K562 (cell line): ENCODE data around the gene POR. TPM values are rescaled to one million over a fixed set of nuclear protein-coding genes. Genes with fewer than 3 reads are reported as not detected.

Experiments
- ATAC-seq: fragments of 200-7000 bp; cut with Tn5 transposase; 3 replicates; pipeline ENCODE4 v1.9.1; 2020; ENCODE audit warnings: moderate library complexity
- BruUV-seq: library from RNA; stranded (reverse); fragments of 400-500 nt; replicated peaks from 2 replicates; lab custom pipeline; 2021; lab: Mats Ljungman, UMichigan
- CTCF ChIA-PET: fragments of 300-600 bp; formaldehyde crosslinking; extraction: SDS; loops from one replicate; lab custom pipeline; 2021; ENCODE audit warnings: low intra/inter-chr PET ratio; lab: Yijun Ruan, JAX
- POLR2A ChIA-PET: fragments of 300-600, 350-650 bp; sonication (Branson Sonifier 250); formaldehyde crosslinking; extraction: SDS; loops from one replicate; lab custom pipeline; 2021; ENCODE audit warnings: antibody characterized with exemption, inconsistent platforms; lab: Yijun Ruan, JAX
- DNase-seq, 4 experiments: peaks; one replicate each; pipeline versions ENCODE4 v3.0.0 to v3.0.0-alpha.2; 2011 to 2018; ENCODE audit warnings: low spot score in 3 of 4, mixed read lengths in 3 of 4; ENCODE audit errors: extremely low read depth in 1 of 4
- FAIRE-seq: peaks from 2 replicates; lab custom pipeline; 2011; peaks lifted over from hg19 to GRCh38; lab: Jason Lieb, UNC
- H2AFZ ChIP-seq: 2 replicates; pipeline ENCODE4 v1.6.0; 2011; ENCODE audit warnings: low read depth, low read length, control low read depth, inconsistent platforms
- H3K27ac ChIP-seq: fragments of 200-600 bp; 3 replicates; pipeline ENCODE4 v1.8.0; 2011; ENCODE audit warnings: low read depth, mild to moderate bottlenecking, control low read depth, inconsistent platforms, low read length, moderate library complexity, mixed read lengths; ENCODE audit errors: extremely low read depth
- H3K27me3 ChIP-seq, 2 experiments: fragments of 300-600 bp in 1 of 2; 2 replicates in 1 of 2; 3 replicates in 1 of 2; pipeline versions ENCODE4 v1.6.0 to v1.8.0; 2011; ENCODE audit warnings: inconsistent platforms in 2 of 2, low read length in 2 of 2, mild to moderate bottlenecking in 1 of 2, mixed read lengths in 1 of 2, moderate library complexity in 1 of 2; ENCODE audit not compliant: control insufficient read depth in 2 of 2, insufficient read depth in 2 of 2
- H3K36me3 ChIP-seq: fragments of 300-600 bp; 3 replicates; pipeline ENCODE4 v1.8.0; 2011; ENCODE audit warnings: mild to moderate bottlenecking, low read length, inconsistent platforms; ENCODE audit not compliant: control insufficient read depth, insufficient read depth
- H3K4me1 ChIP-seq, 2 experiments: fragments of 200-600 bp in 1 of 2; replicated peaks in 1 of 2; 2 replicates in 1 of 2; 3 replicates in 1 of 2; pipeline versions ENCODE4 v1.5.1 to v1.8.0; 2011; ENCODE audit warnings: inconsistent platforms in 2 of 2, low read length in 2 of 2, mild to moderate bottlenecking in 1 of 2, mixed read lengths in 1 of 2, moderate library complexity in 1 of 2; ENCODE audit not compliant: control insufficient read depth in 2 of 2, insufficient read depth in 2 of 2
- H3K4me2 ChIP-seq: 2 replicates; pipeline ENCODE4 v1.6.1; 2011; ENCODE audit warnings: low read length, control low read depth, inconsistent platforms, mixed read lengths; ENCODE audit not compliant: insufficient read depth
- H3K4me3 ChIP-seq: fragments of 200-600 bp; sonication (generic), shearing (Covaris generic); 2 replicates; pipeline ENCODE4 v1.5.1; 2016; ENCODE audit warnings: control low read depth, inconsistent platforms
- H3K79me2 ChIP-seq: fragments of 200-600 bp; 3 replicates; pipeline ENCODE4 v1.8.0; 2011; ENCODE audit warnings: low read length, inconsistent platforms; ENCODE audit not compliant: control insufficient read depth, insufficient read depth
- H3K9ac ChIP-seq, 2 experiments: 2 replicates each; pipeline versions ENCODE4 v1.6.0 to v1.6.1; 2011; ENCODE audit warnings: low read depth in 2 of 2, low read length in 2 of 2, control low read depth in 1 of 2, inconsistent platforms in 1 of 2, mild to moderate bottlenecking in 1 of 2, mixed read lengths in 1 of 2; ENCODE audit not compliant: insufficient read depth in 1 of 2
- H3K9me1 ChIP-seq: one replicate; pipeline ENCODE4 v1.6.0; 2011; ENCODE audit warnings: inconsistent platforms, mild to moderate bottlenecking, low read length, moderate library complexity; ENCODE audit not compliant: control insufficient read depth, insufficient read depth
- H3K9me3 ChIP-seq: replicated peaks from 2 replicates; pipeline ENCODE4 v1.5.1; 2011; ENCODE audit warnings: low read depth, low read length, inconsistent platforms; ENCODE audit not compliant: control insufficient read depth, insufficient read depth
- H4K20me1 ChIP-seq: replicated peaks from 2 replicates; pipeline ENCODE4 v1.6.1; 2011; ENCODE audit warnings: low read length, inconsistent platforms, mixed read lengths; ENCODE audit not compliant: control insufficient read depth, insufficient read depth
- CCAR2 ChIP-seq: fragments of 200-400 bp; formaldehyde crosslinking; IDR thresholded peaks from 2 replicates; pipeline ENCODE4 v1.6.1; 2017; ENCODE audit warnings: mild to moderate bottlenecking, low read depth, low read length
- SAFB2 ChIP-seq: fragments of 200-400 bp; formaldehyde crosslinking; IDR thresholded peaks from 2 replicates; pipeline ENCODE4 v1.6.1; 2018; ENCODE audit warnings: borderline replicate concordance, low read length, low read depth, moderate library complexity; ENCODE audit not compliant: severe bottlenecking
- TAF9B ChIP-seq: fragments of 450-650 bp; IDR thresholded peaks from 2 replicates; pipeline ENCODE4 v1.6.1; 2018; ENCODE audit warnings: mild to moderate bottlenecking; ENCODE audit not compliant: partially characterized antibody
- TCFL5 ChIP-seq: fragments of 250-450 bp; sonication (Bioruptor Pico); conservative IDR thresholded peaks from 2 replicates; pipeline ENCODE4 v1.6.1; 2021; ENCODE audit warnings: mild to moderate bottlenecking, moderate library complexity, matching md5 sums
- USF2 ChIP-seq: sonication (generic); formaldehyde crosslinking; IDR thresholded peaks from 2 replicates; pipeline ENCODE4 v1.5.0; 2020; ENCODE audit warnings: missing genetic modification reagents
- VEZF1 ChIP-seq: fragments of 200-800 bp; sonication (Bioruptor generic); IDR thresholded peaks from 2 replicates; pipeline ENCODE4 v1.6.1; 2017; ENCODE audit warnings: missing genetic modification characterization, missing compliant biosample characterization
- ZBTB43 ChIP-seq: sonication (generic); formaldehyde crosslinking; IDR thresholded peaks from 2 replicates; pipeline ENCODE4 v1.8.0; 2023; ENCODE audit warnings: mild to moderate bottlenecking, missing genetic modification reagents
- ZC3H4 ChIP-seq: sonication (generic); formaldehyde crosslinking; IDR thresholded peaks from 2 replicates; pipeline ENCODE4 v1.9.0; 2021; ENCODE audit warnings: missing genetic modification reagents, borderline replicate concordance
- ZNF280B ChIP-seq: fragments of 250-450 bp; sonication (Bioruptor Pico); IDR thresholded peaks from 2 replicates; pipeline ENCODE4 v1.5.1; 2021; ENCODE audit warnings: mild to moderate bottlenecking
- ZNF324 ChIP-seq: fragments of 250-450 bp; sonication (Bioruptor Pico); IDR thresholded peaks from 2 replicates; pipeline ENCODE4 v1.4.0; 2020; ENCODE audit warnings: mild to moderate bottlenecking
- ZNF639 ChIP-seq, 2 experiments: fragments of 200-800 bp in 1 of 2; sonication (Bioruptor generic) in 1 of 2; sonication (generic) in 1 of 2; formaldehyde crosslinking in 1 of 2; IDR thresholded peaks in 1 of 2; conservative IDR thresholded peaks in 1 of 2; 2 replicates each; pipeline versions ENCODE4 v1.5.0 to v1.6.1; 2016 to 2020; ENCODE audit warnings: missing compliant biosample characterization in 1 of 2, missing genetic modification characterization in 1 of 2, missing genetic modification reagents in 1 of 2
- ZNF77 ChIP-seq: fragments of 250-450 bp; sonication (Bioruptor Pico); IDR thresholded peaks from 2 replicates; pipeline ENCODE4 v1.5.0; 2020
- WGBS: fragments of 100-300 bp; shearing (Covaris generic); methylation state at CpG from one replicate; pipeline ENCODE4 v1.1.6; 2016; ENCODE audit warnings: low coverage, mixed read lengths; ENCODE audit not compliant: insufficient coverage; ENCODE audit errors: missing lambda C conversion rate; 5-methylcytosine and 5-hydroxymethylcytosine counted together
- in situ Hi-C: fragments of 300-500 bp; cut with MboI; formaldehyde crosslinking; loops from 4 replicates; pipeline ENCODE4 v1.15.0; 2018; ENCODE audit warnings: inconsistent platforms, mixed read lengths
- intact Hi-C: fragments of 100-400 bp; cut with micrococcal nuclease; formaldehyde crosslinking; loops from 2 replicates; pipeline ENCODE4 v1.14.2; 2022
- polyA plus RNA-seq, 8 experiments: library from polyadenylated mRNA; depleted of rRNA in 4 of 8; stranded (reverse) in 5 of 8; unstranded in 3 of 8; fragments of >200 nt; fragmentation: Nextera tagmentation in 2 of 8; fragmentation: Illumina TruSeq in 1 of 8; extraction: Ambion mirVana in 2 of 8; extraction: Trizol in 1 of 8; gene quantifications; 2 replicates each; pipeline versions ENCODE4 v1.2.1 to v1.2.3, GENCODE V29; 2011 to 2014; ENCODE audit warnings: inconsistent platforms in 1 of 8, missing spikeins in 1 of 8
- total RNA-seq, 7 experiments: library from RNA; depleted of rRNA in 6 of 7; stranded (reverse); fragments of >200 nt in 6 of 7; fragmentation: Illumina TruSeq in 2 of 7; extraction: Trizol in 2 of 7; gene quantifications; 2 replicates each; pipeline versions ENCODE4 v1.2.1 to v1.2.3, GENCODE V29; 2011 to 2021; ENCODE audit warnings: low replicate concordance in 1 of 7

The POR gene
- total and polyA plus RNA-seq, 9 of the 15 experiments (the other 6 are each of a cell fraction or from before 2014, with no cell fraction given): 4.7 to 142 (median 40.8) TPM

- TF ChIP-seq ZNF639 (CRISPR knock-in tag; conservative IDR thresholded peaks at IDR 0.05 in 1 of 2, IDR thresholded peaks at IDR 0.05 in 1 of 2) (no peak), ZC3H4 (CRISPR knock-in tag) (no peak), ZNF77 (no peak)
Observed at GRCh38 chr7:75892634-75893272, 22.2 kb upstream of the POR start (continued).

- no peaks in the 10 kb centered on the region for H4K20me1 ChIP-seq
- no TSS peak for BruUV-seq
- H2AFZ ChIP-seq: no peak overlapping the region
- no peak overlapping the region for H3K4me3 ChIP-seq
- DNase-seq (no peak), FAIRE-seq (no peak), ATAC-seq (no peak)
- H3K4me2 ChIP-seq: no peak overlapping the region
- CTCF ChIA-PET: no interaction called here
- no peaks in the 10 kb centered on the region for H3K9me1 ChIP-seq
- H3K9me3 ChIP-seq: no peaks in the 10 kb centered on the region
- 64% methylated on average over 6 of the region's 6 CpGs for WGBS
- TF ChIP-seq ZNF324 (CRISPR knock-in tag): no peak
- TF ChIP-seq TAF9B: no peak
- TF ChIP-seq SAFB2: no peak
- TF ChIP-seq CCAR2: no peak
- no peak for TF ChIP-seq VEZF1 (CRISPR knock-in tag)
- no peak for TF ChIP-seq ZBTB43 (CRISPR knock-in tag)
- no peak for TF ChIP-seq ZNF280B (CRISPR knock-in tag)
- no peak for TF ChIP-seq USF2 (CRISPR knock-in tag)
- no peak for TF ChIP-seq TCFL5
- POLR2A ChIA-PET: interaction anchor here (0.7 to 4.2 kb wide), 3 partner anchors 10 to 23 kb away, joined by 3 to 20 read pairs (median 5); no protein-coding TSS in a partner anchor
- no peaks in the 10 kb centered on the region for H3K27me3 ChIP-seq
- H3K27ac ChIP-seq: no peak overlapping the region
- H3K4me1 ChIP-seq: peaks cover 4 to 24% of the 10 kb centered on the region in 2 experiments; a peak in 4 of 5 replicates
- in situ Hi-C loops: no loop called here
- no peaks in the 10 kb centered on the region for H3K79me2 ChIP-seq
- H3K36me3 ChIP-seq: no peaks in the 10 kb centered on the region
- H3K9ac ChIP-seq: peak overlapping the region in 1 of 2 experiments; percentile 27; a peak in 1 of 4 replicates
- intact Hi-C loops: no loop called here
Observed at GRCh38 chr7:75896803-75897327, 18.1 kb upstream of the POR start.
